GM21360 (cell line): Measurements from ENCODE around the gene ASB1.

Source experiments
- ATAC-seq: cut with Tn5 transposase; IDR thresholded peaks from one replicate; pipeline ENCODE4 v1.9.1; 2021; ENCODE audit warnings: mild to moderate bottlenecking, moderate library complexity; ENCODE audit not compliant: unreplicated experiment

The ASB1 gene

GRCh38 chr2:238422285-238422684 lies 4.4 kb upstream of the ASB1 start:
- ATAC-seq, result no peak

- no peak for ATAC-seq
Measured at GRCh38 chr2:238422940-238423339, 3.8 kb upstream of the ASB1 start.

GRCh38 chr2:238423561-238424312 lies 3.0 kb upstream of the ASB1 start:
- no peak for ATAC-seq

- ATAC-seq, result no peak
Measured at GRCh38 chr2:238424313-238424700, 2.4 kb upstream of the ASB1 start.

- ATAC-seq, result no peak
Measured at GRCh38 chr2:238425505-238425978, 1.2 kb upstream of the ASB1 start.

GRCh38 chr2:238425979-238426567 lies 654 bp upstream of the ASB1 start:
- peak; percentile 18 for ATAC-seq

GRCh38 chr2:238427435-238428162 lies 872 bp downstream of the ASB1 start:
- ATAC-seq, result no peak

GRCh38 chr2:238428866-238429265 lies 2.1 kb downstream of the ASB1 start:
- ATAC-seq, result no peak

GRCh38 chr2:238430781-238431180 lies 4.1 kb downstream of the ASB1 start:
- ATAC-seq, result no peak

GRCh38 chr2:238431456-238431855 lies 4.7 kb downstream of the ASB1 start:
- no peak for ATAC-seq

- no peak for ATAC-seq
Measured at GRCh38 chr2:238433300-238433915, 6.7 kb downstream of the ASB1 start.

GRCh38 chr2:238433941-238434845 lies 7.5 kb downstream of the ASB1 start:
- no peak for ATAC-seq

GRCh38 chr2:238434846-238435751 lies 8.4 kb downstream of the ASB1 start:
- no peak for ATAC-seq

- no peak for ATAC-seq
Measured at GRCh38 chr2:238435752-238436096, 9.0 kb downstream of the ASB1 start.

- ATAC-seq, result no peak
Measured at GRCh38 chr2:238438856-238439849, 12.4 kb downstream of the ASB1 start.

GRCh38 chr2:238439917-238440316 lies 13.2 kb downstream of the ASB1 start:
- no peak for ATAC-seq

- ATAC-seq, result no peak
Measured at GRCh38 chr2:238440331-238440730, 13.6 kb downstream of the ASB1 start.

GRCh38 chr2:238440767-238441166 lies 14.0 kb downstream of the ASB1 start:
- ATAC-seq, result no peak
